ENCODE data around the gene TAC3. TPM values are rescaled to one million over a fixed set of nuclear protein-coding genes. Genes with fewer than 3 reads are reported as not detected.

The TAC3 gene
- total and polyA plus RNA-seq, 2 of the 8 experiments (the other 6 are each of a cell fraction or from before 2014, with no cell fraction given) = 9.7 to 45.3 TPM

DNA sequence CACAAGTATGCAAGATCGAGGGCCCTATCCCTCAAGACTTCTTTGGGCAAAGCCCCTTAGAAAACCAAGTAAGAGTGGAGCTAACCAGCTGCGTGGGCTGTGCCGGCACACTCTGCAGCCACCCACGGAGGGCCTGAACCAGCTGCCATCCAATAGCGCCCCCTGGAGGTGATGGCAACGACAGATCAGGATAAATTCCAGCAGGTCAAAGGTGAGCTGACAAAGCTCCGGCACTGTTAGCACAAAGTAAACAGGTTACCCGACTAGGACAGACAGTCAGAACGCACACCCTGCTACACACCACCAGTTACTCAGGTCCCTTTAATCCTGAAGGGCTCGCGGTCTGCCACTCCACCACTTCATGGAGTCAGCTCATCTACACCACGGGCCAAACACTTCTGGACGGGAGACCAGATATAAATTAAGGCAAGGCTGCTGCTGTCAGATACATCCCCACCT, 14.9 kb downstream of the TAC3 start (continued):
- TF ChIP-seq, protein P1, sequence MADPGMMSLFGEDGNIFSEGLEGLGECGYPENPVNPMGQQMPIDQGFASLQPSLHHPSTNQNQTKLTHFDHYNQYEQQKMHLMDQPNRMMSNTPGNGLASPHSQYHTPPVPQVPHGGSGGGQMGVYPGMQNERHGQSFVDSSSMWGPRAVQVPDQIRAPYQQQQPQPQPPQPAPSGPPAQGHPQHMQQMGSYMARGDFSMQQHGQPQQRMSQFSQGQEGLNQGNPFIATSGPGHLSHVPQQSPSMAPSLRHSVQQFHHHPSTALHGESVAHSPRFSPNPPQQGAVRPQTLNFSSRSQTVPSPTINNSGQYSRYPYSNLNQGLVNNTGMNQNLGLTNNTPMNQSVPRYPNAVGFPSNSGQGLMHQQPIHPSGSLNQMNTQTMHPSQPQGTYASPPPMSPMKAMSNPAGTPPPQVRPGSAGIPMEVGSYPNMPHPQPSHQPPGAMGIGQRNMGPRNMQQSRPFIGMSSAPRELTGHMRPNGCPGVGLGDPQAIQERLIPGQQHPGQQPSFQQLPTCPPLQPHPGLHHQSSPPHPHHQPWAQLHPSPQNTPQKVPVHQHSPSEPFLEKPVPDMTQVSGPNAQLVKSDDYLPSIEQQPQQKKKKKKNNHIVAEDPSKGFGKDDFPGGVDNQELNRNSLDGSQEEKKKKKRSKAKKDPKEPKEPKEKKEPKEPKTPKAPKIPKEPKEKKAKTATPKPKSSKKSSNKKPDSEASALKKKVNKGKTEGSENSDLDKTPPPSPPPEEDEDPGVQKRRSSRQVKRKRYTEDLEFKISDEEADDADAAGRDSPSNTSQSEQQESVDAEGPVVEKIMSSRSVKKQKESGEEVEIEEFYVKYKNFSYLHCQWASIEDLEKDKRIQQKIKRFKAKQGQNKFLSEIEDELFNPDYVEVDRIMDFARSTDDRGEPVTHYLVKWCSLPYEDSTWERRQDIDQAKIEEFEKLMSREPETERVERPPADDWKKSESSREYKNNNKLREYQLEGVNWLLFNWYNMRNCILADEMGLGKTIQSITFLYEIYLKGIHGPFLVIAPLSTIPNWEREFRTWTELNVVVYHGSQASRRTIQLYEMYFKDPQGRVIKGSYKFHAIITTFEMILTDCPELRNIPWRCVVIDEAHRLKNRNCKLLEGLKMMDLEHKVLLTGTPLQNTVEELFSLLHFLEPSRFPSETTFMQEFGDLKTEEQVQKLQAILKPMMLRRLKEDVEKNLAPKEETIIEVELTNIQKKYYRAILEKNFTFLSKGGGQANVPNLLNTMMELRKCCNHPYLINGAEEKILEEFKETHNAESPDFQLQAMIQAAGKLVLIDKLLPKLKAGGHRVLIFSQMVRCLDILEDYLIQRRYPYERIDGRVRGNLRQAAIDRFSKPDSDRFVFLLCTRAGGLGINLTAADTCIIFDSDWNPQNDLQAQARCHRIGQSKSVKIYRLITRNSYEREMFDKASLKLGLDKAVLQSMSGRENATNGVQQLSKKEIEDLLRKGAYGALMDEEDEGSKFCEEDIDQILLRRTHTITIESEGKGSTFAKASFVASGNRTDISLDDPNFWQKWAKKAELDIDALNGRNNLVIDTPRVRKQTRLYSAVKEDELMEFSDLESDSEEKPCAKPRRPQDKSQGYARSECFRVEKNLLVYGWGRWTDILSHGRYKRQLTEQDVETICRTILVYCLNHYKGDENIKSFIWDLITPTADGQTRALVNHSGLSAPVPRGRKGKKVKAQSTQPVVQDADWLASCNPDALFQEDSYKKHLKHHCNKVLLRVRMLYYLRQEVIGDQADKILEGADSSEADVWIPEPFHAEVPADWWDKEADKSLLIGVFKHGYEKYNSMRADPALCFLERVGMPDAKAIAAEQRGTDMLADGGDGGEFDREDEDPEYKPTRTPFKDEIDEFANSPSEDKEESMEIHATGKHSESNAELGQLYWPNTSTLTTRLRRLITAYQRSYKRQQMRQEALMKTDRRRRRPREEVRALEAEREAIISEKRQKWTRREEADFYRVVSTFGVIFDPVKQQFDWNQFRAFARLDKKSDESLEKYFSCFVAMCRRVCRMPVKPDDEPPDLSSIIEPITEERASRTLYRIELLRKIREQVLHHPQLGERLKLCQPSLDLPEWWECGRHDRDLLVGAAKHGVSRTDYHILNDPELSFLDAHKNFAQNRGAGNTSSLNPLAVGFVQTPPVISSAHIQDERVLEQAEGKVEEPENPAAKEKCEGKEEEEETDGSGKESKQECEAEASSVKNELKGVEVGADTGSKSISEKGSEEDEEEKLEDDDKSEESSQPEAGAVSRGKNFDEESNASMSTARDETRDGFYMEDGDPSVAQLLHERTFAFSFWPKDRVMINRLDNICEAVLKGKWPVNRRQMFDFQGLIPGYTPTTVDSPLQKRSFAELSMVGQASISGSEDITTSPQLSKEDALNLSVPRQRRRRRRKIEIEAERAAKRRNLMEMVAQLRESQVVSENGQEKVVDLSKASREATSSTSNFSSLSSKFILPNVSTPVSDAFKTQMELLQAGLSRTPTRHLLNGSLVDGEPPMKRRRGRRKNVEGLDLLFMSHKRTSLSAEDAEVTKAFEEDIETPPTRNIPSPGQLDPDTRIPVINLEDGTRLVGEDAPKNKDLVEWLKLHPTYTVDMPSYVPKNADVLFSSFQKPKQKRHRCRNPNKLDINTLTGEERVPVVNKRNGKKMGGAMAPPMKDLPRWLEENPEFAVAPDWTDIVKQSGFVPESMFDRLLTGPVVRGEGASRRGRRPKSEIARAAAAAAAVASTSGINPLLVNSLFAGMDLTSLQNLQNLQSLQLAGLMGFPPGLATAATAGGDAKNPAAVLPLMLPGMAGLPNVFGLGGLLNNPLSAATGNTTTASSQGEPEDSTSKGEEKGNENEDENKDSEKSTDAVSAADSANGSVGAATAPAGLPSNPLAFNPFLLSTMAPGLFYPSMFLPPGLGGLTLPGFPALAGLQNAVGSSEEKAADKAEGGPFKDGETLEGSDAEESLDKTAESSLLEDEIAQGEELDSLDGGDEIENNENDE (IDR thresholded peaks at IDR 0.05; ENCODE audit: insufficient replicate concordance, low read length) = no peak
- TF ChIP-seq SRF (IDR thresholded peaks at IDR 0.05; ENCODE audit: low read depth, low read length) (no peak), CBX5 (IDR thresholded peaks at IDR 0.05; ENCODE audit: low read depth, low read length) (no peak), POLR2A (IDR thresholded peaks at IDR 0.05; ENCODE audit: control extremely low read depth in 1 of 2, low read depth in 2 of 2, low read length in 2 of 2) (no peak), EZH2 (IDR thresholded peaks at IDR 0.05; ENCODE audit: low read depth, low read length, severe bottlenecking) (no peak), SIRT6 (IDR thresholded peaks at IDR 0.05; ENCODE audit: low read length) (no peak), GABPA (IDR thresholded peaks at IDR 0.05; ENCODE audit: borderline replicate concordance, insufficient read depth, low read length) (no peak), CREB1 (IDR thresholded peaks at IDR 0.05) (peak; percentile 64), NANOG (IDR thresholded peaks at IDR 0.05; ENCODE audit: insufficient read depth, low read depth, low read length, poor library complexity, severe bottlenecking) (peak; percentile 72), TAF1 (IDR thresholded peaks at IDR 0.05; ENCODE audit: low read depth, low read length) (no peak)
- TF ChIP-seq, protein P2, sequence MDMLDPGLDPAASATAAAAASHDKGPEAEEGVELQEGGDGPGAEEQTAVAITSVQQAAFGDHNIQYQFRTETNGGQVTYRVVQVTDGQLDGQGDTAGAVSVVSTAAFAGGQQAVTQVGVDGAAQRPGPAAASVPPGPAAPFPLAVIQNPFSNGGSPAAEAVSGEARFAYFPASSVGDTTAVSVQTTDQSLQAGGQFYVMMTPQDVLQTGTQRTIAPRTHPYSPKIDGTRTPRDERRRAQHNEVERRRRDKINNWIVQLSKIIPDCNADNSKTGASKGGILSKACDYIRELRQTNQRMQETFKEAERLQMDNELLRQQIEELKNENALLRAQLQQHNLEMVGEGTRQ (IDR thresholded peaks at IDR 0.05; ENCODE audit: low read length) = no peak

All from H1 (cell line).